ENCODE data around the gene KHK. TPM values are rescaled to one million over a fixed set of nuclear protein-coding genes. Genes with fewer than 3 reads are reported as not detected.

KHK gene
- polyA plus RNA-seq (2012; ENCODE audit: insufficient read depth, insufficient read length, low read depth), result 9.2 TPM

- no peaks in the 10 kb centered on the region for H3K9me3 ChIP-seq
- no peak for TF ChIP-seq CTCF (IDR thresholded peaks at IDR 0.05; ENCODE audit: low read depth, low read length)
- peaks cover 6% of the 10 kb centered on the region; the same call in 1 of the 2 replicates for H3K4me1 ChIP-seq
- peaks cover 14% of the 10 kb centered on the region for H3K36me3 ChIP-seq
- peak; percentile 75 for DNase-seq
- H3K4me3 ChIP-seq (ENCODE audit: low read depth, low read length), result peak within 1 kb of the TSS; percentile 80
- no peaks in the 10 kb centered on the region for H3K27me3 ChIP-seq
These were observed at the start of gene KHK for GRCh38 chr2:27086724-27087593. Gene KHK (plus strand): TSS chr2:27086772. CDS start chr2:27087260, 488 bp downstream.

- no peaks in the 10 kb centered on the region for H3K9me3 ChIP-seq
- peaks cover 67% of the 10 kb centered on the region for H3K36me3 ChIP-seq
- no peaks in the 10 kb centered on the region for H3K27me3 ChIP-seq
- DNase-seq, result no peak
- no peak for TF ChIP-seq CTCF (IDR thresholded peaks at IDR 0.05; ENCODE audit: low read depth, low read length)
- peaks cover 7% of the 10 kb centered on the region; the same call in 1 of the 2 replicates for H3K4me1 ChIP-seq
- no peak overlapping the region for H3K4me3 ChIP-seq (ENCODE audit: low read depth, low read length)
These were observed 48.6 kb upstream of the KHK start for GRCh38 chr2:27038012-27038411.

GRCh38 chr2:27038631-27039339 is 47.8 kb upstream of the KHK start:
- H3K27me3 ChIP-seq, result no peaks in the 10 kb centered on the region
- no peak overlapping the region for H3K4me3 ChIP-seq (ENCODE audit: low read depth, low read length)
- no peak for DNase-seq
- peaks cover 7% of the 10 kb centered on the region; the same call in 1 of the 2 replicates for H3K4me1 ChIP-seq
- no peak for TF ChIP-seq CTCF (IDR thresholded peaks at IDR 0.05; ENCODE audit: low read depth, low read length)
- H3K36me3 ChIP-seq, result peaks cover 67% of the 10 kb centered on the region
- H3K9me3 ChIP-seq, result no peaks in the 10 kb centered on the region

GRCh38 chr2:27039426-27039825 is 47.1 kb upstream of the KHK start:
- no peak for TF ChIP-seq CTCF (IDR thresholded peaks at IDR 0.05; ENCODE audit: low read depth, low read length)
- peaks cover 67% of the 10 kb centered on the region for H3K36me3 ChIP-seq
- H3K4me1 ChIP-seq, result peaks cover 7% of the 10 kb centered on the region; the same call in 1 of the 2 replicates

GRCh38 chr2:27039871-27040270 is 46.7 kb upstream of the KHK start:
- Histone ChIP-seq H3K9me3 (no peaks in the 10 kb centered on the region), H3K27me3 (no peaks in the 10 kb centered on the region), H3K4me1 (peaks cover 7% of the 10 kb centered on the region; the same call in 1 of the 2 replicates), H3K4me3 (ENCODE audit: low read depth, low read length) (no peak overlapping the region), H3K36me3 (peaks cover 66% of the 10 kb centered on the region)
- TF ChIP-seq CTCF (IDR thresholded peaks at IDR 0.05; ENCODE audit: low read depth, low read length), result no peak
- DNase-seq, result no peak

More at GRCh38 chr2:27039426-27039825, 47.1 kb upstream of the KHK start:
- Histone ChIP-seq H3K4me3 (ENCODE audit: low read depth, low read length) (no peak overlapping the region), H3K9me3 (no peaks in the 10 kb centered on the region), H3K27me3 (no peaks in the 10 kb centered on the region)
- no peak for DNase-seq

Data from BE2C (cell line).